HepG2 (cell line): ENCODE measurements around the gene BCAM. TPM values are rescaled to one million over a fixed set of nuclear protein-coding genes. Genes with fewer than 3 reads are reported as not detected.

ENCODE experiments used
- ARHGAP35 ChIP-seq: sonication (generic); formaldehyde crosslinking; IDR thresholded peaks from 2 replicates; pipeline ENCODE4 v1.9.0; 2022; ENCODE audit warnings: mild to moderate bottlenecking, inconsistent platforms, moderate library complexity, missing genetic modification reagents, borderline replicate concordance
- GABPA ChIP-seq, 2 experiments: IDR thresholded peaks; 2 replicates each; pipeline ENCODE4 v1.6.1; 2011 to 2016; ENCODE audit warnings: low read depth in 2 of 2, low read length in 1 of 2, missing biosample characterization in 1 of 2, missing genetic modification characterization in 1 of 2
- HMGA1 ChIP-seq: sonication (generic); formaldehyde crosslinking; conservative IDR thresholded peaks from 2 replicates; pipeline ENCODE4 v1.4.0; 2020; ENCODE audit warnings: missing genetic modification reagents
- MATR3 ChIP-seq: sonication (generic); formaldehyde crosslinking; IDR thresholded peaks from 2 replicates; pipeline ENCODE4 v1.4.0; 2020; ENCODE audit warnings: missing genetic modification reagents
- PHF21A ChIP-seq: sonication (generic); formaldehyde crosslinking; IDR thresholded peaks from 2 replicates; pipeline ENCODE4 v1.5.0; 2020; ENCODE audit warnings: mild to moderate bottlenecking, missing genetic modification reagents
- SIX4 ChIP-seq: sonication (generic); formaldehyde crosslinking; IDR thresholded peaks from 2 replicates; pipeline ENCODE4 v1.4.0; 2020; ENCODE audit warnings: missing genetic modification reagents
- SNRNP70 ChIP-seq: fragments of 200-400 bp; formaldehyde crosslinking; IDR thresholded peaks from 2 replicates; pipeline ENCODE4 v1.6.1; 2017; ENCODE audit warnings: mild to moderate bottlenecking, low read depth, low read length, moderate library complexity
- SP4 ChIP-seq: sonication (generic); formaldehyde crosslinking; IDR thresholded peaks from 2 replicates; pipeline ENCODE4 v1.8.1; 2023; ENCODE audit warnings: mild to moderate bottlenecking, missing genetic modification reagents
- TAF1 ChIP-seq: sonication (generic); formaldehyde crosslinking; IDR thresholded peaks from 2 replicates; pipeline ENCODE4 v1.4.0; 2020; ENCODE audit warnings: missing genetic modification reagents
- ZNF432 ChIP-seq: sonication (generic); formaldehyde crosslinking; IDR thresholded peaks from 2 replicates; pipeline ENCODE4 v1.5.0; 2020; ENCODE audit warnings: missing genetic modification reagents, mild to moderate bottlenecking, borderline replicate concordance
- ZNF441 ChIP-seq: sonication (generic); formaldehyde crosslinking; IDR thresholded peaks from 2 replicates; pipeline ENCODE4 v1.7.0; 2021; ENCODE audit warnings: missing genetic modification reagents, borderline replicate concordance
- ZNF775 ChIP-seq: sonication (generic); formaldehyde crosslinking; IDR thresholded peaks from 2 replicates; pipeline ENCODE4 v1.4.0; 2020; ENCODE audit warnings: missing genetic modification reagents, mild to moderate bottlenecking, moderate library complexity, borderline replicate concordance
- ZNF782 ChIP-seq: sonication (generic); formaldehyde crosslinking; IDR thresholded peaks from 2 replicates; pipeline ENCODE4 v1.4.0; 2020; ENCODE audit warnings: missing genetic modification reagents, mild to moderate bottlenecking, borderline replicate concordance
- polyA plus RNA-seq, 8 experiments: library from polyadenylated mRNA; depleted of rRNA in 3 of 8; stranded (reverse) in 7 of 8; unstranded in 1 of 8; fragments of >200 nt; fragmentation: Illumina TruSeq in 4 of 8; extraction: Trizol in 4 of 8; gene quantifications; 2 replicates each; pipeline versions ENCODE4 v1.2.1 to v1.2.3, GENCODE V29; 2011 to 2016; ENCODE audit warnings: low read depth in 4 of 8, missing spikeins in 1 of 8, mixed read lengths in 1 of 8; ENCODE audit not compliant: insufficient read depth in 1 of 8
- total RNA-seq, 5 experiments: library from RNA; depleted of rRNA; stranded (reverse); fragments of >200 nt; fragmentation: Illumina TruSeq; extraction: Trizol; gene quantifications; 2 replicates each; pipeline ENCODE4 v1.2.3, GENCODE V29; 2016; ENCODE audit warnings: low read depth in 1 of 5
- TF ChIP-seq, protein P1 (sequence below): IDR thresholded peaks from 2 replicates; pipeline ENCODE4 v1.4.0; 2020; ENCODE audit warnings: mild to moderate bottlenecking, missing genetic modification reagents
- TF ChIP-seq, protein P2 (sequence below): sonication (generic); formaldehyde crosslinking; IDR thresholded peaks from 2 replicates; pipeline ENCODE4 v1.8.0; 2022; ENCODE audit warnings: mild to moderate bottlenecking, missing genetic modification reagents, moderate library complexity
- TF ChIP-seq, protein P3 (sequence below): sonication (generic); formaldehyde crosslinking; IDR thresholded peaks from 2 replicates; pipeline ENCODE4 v1.8.0; 2022; ENCODE audit warnings: missing genetic modification reagents, mild to moderate bottlenecking, inconsistent platforms, borderline replicate concordance
- TF ChIP-seq, protein P4 (sequence below): sonication (generic); formaldehyde crosslinking; IDR thresholded peaks from 2 replicates; pipeline ENCODE4 v1.4.0; 2020; ENCODE audit warnings: missing genetic modification reagents, borderline replicate concordance
- TF ChIP-seq, protein P5 (sequence below): IDR thresholded peaks from 2 replicates; pipeline ENCODE4 v1.6.1; 2016; ENCODE audit warnings: low read depth, control low read depth

The BCAM gene
- total and polyA plus RNA-seq, 2 of the 13 experiments (the other 11 are each of a cell fraction or from before 2014, with no cell fraction given) = 51.2 to 62.7 TPM

DNA sequence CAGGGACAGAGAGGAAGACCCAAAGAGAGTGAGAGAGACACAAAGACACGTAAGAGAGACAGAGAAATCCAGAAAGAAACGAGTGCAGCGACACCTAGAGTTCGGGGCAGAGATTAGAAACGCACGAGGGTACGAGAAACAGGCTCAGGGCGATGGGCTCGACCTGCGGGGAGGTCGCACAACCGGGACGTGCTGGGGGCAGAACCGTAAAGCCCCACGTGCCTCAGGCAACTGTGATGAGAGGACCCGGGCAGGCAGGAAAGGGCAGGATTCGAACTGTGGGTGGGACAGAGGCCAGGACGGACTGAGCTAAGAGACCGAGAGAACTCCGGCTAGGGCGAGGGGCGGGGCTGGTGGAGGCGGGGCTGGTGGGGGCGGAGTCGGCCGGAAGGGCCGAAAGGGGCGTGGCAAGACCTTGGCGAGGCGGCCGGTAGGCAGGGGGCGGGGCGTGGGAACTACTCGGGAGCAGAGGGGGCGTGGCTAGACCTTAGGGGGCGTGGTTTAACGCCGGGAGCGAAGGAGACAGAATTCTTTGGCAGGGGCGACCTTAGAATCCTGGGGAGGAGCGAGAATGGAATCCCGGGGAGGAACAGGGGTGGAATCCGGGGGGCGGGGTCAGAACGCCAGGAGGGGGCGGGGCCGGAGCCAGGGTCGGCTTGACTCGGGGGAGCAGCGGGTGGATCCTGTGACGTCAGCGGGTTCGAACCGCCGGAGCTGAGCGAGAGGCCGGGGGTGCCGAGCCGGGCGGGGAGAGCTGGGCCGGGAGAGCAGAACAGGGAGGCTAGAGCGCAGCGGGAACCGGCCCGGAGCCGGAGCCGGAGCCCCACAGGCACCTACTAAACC, 36.9 kb downstream of the BCAM start, which contains the start of gene NECTIN2 (continued):
- TF ChIP-seq, protein P1, sequence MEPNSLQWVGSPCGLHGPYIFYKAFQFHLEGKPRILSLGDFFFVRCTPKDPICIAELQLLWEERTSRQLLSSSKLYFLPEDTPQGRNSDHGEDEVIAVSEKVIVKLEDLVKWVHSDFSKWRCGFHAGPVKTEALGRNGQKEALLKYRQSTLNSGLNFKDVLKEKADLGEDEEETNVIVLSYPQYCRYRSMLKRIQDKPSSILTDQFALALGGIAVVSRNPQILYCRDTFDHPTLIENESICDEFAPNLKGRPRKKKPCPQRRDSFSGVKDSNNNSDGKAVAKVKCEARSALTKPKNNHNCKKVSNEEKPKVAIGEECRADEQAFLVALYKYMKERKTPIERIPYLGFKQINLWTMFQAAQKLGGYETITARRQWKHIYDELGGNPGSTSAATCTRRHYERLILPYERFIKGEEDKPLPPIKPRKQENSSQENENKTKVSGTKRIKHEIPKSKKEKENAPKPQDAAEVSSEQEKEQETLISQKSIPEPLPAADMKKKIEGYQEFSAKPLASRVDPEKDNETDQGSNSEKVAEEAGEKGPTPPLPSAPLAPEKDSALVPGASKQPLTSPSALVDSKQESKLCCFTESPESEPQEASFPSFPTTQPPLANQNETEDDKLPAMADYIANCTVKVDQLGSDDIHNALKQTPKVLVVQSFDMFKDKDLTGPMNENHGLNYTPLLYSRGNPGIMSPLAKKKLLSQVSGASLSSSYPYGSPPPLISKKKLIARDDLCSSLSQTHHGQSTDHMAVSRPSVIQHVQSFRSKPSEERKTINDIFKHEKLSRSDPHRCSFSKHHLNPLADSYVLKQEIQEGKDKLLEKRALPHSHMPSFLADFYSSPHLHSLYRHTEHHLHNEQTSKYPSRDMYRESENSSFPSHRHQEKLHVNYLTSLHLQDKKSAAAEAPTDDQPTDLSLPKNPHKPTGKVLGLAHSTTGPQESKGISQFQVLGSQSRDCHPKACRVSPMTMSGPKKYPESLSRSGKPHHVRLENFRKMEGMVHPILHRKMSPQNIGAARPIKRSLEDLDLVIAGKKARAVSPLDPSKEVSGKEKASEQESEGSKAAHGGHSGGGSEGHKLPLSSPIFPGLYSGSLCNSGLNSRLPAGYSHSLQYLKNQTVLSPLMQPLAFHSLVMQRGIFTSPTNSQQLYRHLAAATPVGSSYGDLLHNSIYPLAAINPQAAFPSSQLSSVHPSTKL (CRISPR knock-in tag) = peak; percentile 18
- peak; percentile 76 for TF ChIP-seq TAF1 (CRISPR knock-in tag)
- no peak for TF ChIP-seq SIX4 (CRISPR knock-in tag)
- no peak for TF ChIP-seq HMGA1 (CRISPR knock-in tag)
- peak; percentile 74; the same call in 1 of the 2 replicates for TF ChIP-seq SP4 (CRISPR knock-in tag)
- no peak for TF ChIP-seq ZNF432
- TF ChIP-seq, protein P2, sequence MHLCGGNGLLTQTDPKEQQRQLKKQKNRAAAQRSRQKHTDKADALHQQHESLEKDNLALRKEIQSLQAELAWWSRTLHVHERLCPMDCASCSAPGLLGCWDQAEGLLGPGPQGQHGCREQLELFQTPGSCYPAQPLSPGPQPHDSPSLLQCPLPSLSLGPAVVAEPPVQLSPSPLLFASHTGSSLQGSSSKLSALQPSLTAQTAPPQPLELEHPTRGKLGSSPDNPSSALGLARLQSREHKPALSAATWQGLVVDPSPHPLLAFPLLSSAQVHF (CRISPR knock-in tag) = 0 out of 2 replicates have a peak, but pooled peaks have one; percentile 64
- TF ChIP-seq PHF21A (CRISPR knock-in tag) = peak; percentile 70
- TF ChIP-seq MATR3 = no peak
- peak; percentile 46; the same call in 1 of the 2 replicates for TF ChIP-seq ARHGAP35
- TF ChIP-seq GABPA (IDR thresholded peaks at IDR 0.05; ENCODE audit: low read depth, low read length) = no peak
- 0 out of 2 replicates have a peak, but pooled peaks have one; percentile 19 for TF ChIP-seq GABPA (CRISPR knock-in tag; IDR thresholded peaks at IDR 0.05; ENCODE audit: low read depth)
- TF ChIP-seq, protein P3, sequence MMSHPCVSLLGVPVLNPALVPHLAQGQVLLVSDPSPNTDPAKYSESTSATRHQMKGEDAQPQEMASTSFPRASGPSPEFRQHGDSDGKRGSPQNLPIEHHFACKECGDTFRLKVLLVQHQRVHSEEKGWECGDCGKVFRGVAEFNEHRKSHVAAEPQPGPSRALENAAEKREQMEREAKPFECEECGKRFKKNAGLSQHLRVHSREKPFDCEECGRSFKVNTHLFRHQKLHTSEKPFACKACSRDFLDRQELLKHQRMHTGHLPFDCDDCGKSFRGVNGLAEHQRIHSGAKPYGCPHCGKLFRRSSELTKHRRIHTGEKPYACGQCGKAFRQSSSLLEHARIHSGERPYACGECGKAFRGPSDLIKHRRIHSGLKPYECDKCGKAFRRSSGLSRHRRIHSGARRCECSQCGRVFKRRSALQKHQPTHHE = no peak
- TF ChIP-seq, protein P4, sequence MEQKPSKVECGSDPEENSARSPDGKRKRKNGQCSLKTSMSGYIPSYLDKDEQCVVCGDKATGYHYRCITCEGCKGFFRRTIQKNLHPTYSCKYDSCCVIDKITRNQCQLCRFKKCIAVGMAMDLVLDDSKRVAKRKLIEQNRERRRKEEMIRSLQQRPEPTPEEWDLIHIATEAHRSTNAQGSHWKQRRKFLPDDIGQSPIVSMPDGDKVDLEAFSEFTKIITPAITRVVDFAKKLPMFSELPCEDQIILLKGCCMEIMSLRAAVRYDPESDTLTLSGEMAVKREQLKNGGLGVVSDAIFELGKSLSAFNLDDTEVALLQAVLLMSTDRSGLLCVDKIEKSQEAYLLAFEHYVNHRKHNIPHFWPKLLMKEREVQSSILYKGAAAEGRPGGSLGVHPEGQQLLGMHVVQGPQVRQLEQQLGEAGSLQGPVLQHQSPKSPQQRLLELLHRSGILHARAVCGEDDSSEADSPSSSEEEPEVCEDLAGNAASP = no peak
- TF ChIP-seq ZNF782 (CRISPR knock-in tag) = no peak
- TF ChIP-seq SNRNP70 = no peak
- TF ChIP-seq, protein P5, sequence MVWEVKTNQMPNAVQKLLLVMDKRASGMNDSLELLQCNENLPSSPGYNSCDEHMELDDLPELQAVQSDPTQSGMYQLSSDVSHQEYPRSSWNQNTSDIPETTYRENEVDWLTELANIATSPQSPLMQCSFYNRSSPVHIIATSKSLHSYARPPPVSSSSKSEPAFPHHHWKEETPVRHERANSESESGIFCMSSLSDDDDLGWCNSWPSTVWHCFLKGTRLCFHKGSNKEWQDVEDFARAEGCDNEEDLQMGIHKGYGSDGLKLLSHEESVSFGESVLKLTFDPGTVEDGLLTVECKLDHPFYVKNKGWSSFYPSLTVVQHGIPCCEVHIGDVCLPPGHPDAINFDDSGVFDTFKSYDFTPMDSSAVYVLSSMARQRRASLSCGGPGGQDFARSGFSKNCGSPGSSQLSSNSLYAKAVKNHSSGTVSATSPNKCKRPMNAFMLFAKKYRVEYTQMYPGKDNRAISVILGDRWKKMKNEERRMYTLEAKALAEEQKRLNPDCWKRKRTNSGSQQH (CRISPR knock-in tag) = 0 out of 2 replicates have a peak, but pooled peaks have one; percentile 32
- TF ChIP-seq ZNF775 (CRISPR knock-in tag) = no peak
- TF ChIP-seq ZNF441 (CRISPR knock-in tag) = peak; percentile 96
